ENCODE results near the gene SPTBN4. TPM values are rescaled to one million over a fixed set of nuclear protein-coding genes. Genes with fewer than 3 reads are reported as not detected.

Gene SPTBN4
- total and polyA plus RNA-seq, 10 of the 15 experiments (the other 5 are each of a cell fraction or from before 2014, with no cell fraction given), result 0.04 to 1.1 (median 0.34) TPM; not detected in 1

- intact Hi-C loops (cut with micrococcal nuclease; ENCODE audit: unreplicated experiment), result no loop called here
- peaks cover 2 to 7% of the 10 kb centered on the region in 2 experiments for H3K36me3 ChIP-seq (ENCODE audit: control insufficient read depth in 2 of 2, insufficient read depth in 2 of 2, low read length in 1 of 2)
- H2AFZ ChIP-seq (ENCODE audit: control insufficient read depth, low read depth, low read length), result no peak overlapping the region
- CTCF ChIA-PET, result no interaction called here
- in situ Hi-C loops (cut with MboI), result no loop called here
- DNase-seq (ENCODE audit: low read depth, low spot score), result no peak
- no peak overlapping the region for H3K4me3 ChIP-seq
- no peaks in the 10 kb centered on the region for H3K9me3 ChIP-seq (replicated peaks; ENCODE audit: control insufficient read depth, insufficient read depth, low read length)
- H3K9ac ChIP-seq (ENCODE audit: control insufficient read depth, insufficient read depth, low read length), result no peak overlapping the region
- RAD21 ChIA-PET (ENCODE audit: unreplicated experiment), result no interaction called here
- no peak for ATAC-seq
- no peak for FAIRE-seq
- no peaks in the 10 kb centered on the region for H3K79me2 ChIP-seq (ENCODE audit: control insufficient read depth, insufficient read depth, low read length)
- H3K4me2 ChIP-seq (ENCODE audit: control insufficient read depth, insufficient read depth), result no peak overlapping the region
- H3K4me1 ChIP-seq (ENCODE audit: control insufficient read depth, insufficient read depth, low read length), result peaks cover 9% of the 10 kb centered on the region
- no peaks in the 10 kb centered on the region for H3K27me3 ChIP-seq (replicated peaks in 1 of 2; ENCODE audit: control insufficient read depth in 2 of 2, insufficient read depth in 2 of 2, low read length in 1 of 2)
- SMC1A ChIA-PET (ENCODE audit: uncharacterized antibody, unreplicated experiment), result no interaction called here
- no peaks in the 10 kb centered on the region for H4K20me1 ChIP-seq (ENCODE audit: control insufficient read depth, insufficient read depth)
- BruUV-seq (replicated peaks), result no TSS peak
- H3K27ac ChIP-seq (ENCODE audit: control insufficient read depth, insufficient read depth), result no peak overlapping the region
- WGBS (ENCODE audit: insufficient coverage, insufficient replicate concordance, low lambda C conversion rate, missing lambda C conversion rate), result 32% methylated on average over 2 of the region's 2 CpGs
- POLR2A ChIA-PET, result no interaction called here
- TF ChIP-seq CREB1 (IDR thresholded peaks at IDR 0.05; ENCODE audit: low read depth), result no peak
- no peak for TF ChIP-seq HCFC1 (IDR thresholded peaks at IDR 0.05; ENCODE audit: low read length)
- no peak for TF ChIP-seq E4F1 (IDR thresholded peaks at IDR 0.05; ENCODE audit: borderline replicate concordance, partially characterized antibody)
- TF ChIP-seq NFXL1 (IDR thresholded peaks at IDR 0.05; ENCODE audit: borderline replicate concordance), result no peak
- TF ChIP-seq PKNOX1 (IDR thresholded peaks at IDR 0.05), result no peak
- no peak for TF ChIP-seq FOXK2 (IDR thresholded peaks at IDR 0.05)
- TF ChIP-seq RAD51 (IDR thresholded peaks at IDR 0.05), result no peak
- TF ChIP-seq BMI1 (IDR thresholded peaks at IDR 0.05; ENCODE audit: borderline replicate concordance), result no peak
- TF ChIP-seq ATF2 (IDR thresholded peaks at IDR 0.05; ENCODE audit: low read length), result no peak
- no peak for TF ChIP-seq POU2F2 (IDR thresholded peaks at IDR 0.05; ENCODE audit: borderline replicate concordance, low read depth, low read length)
- no peak for TF ChIP-seq CTCF (IDR thresholded peaks at IDR 0.05 in 2 of 3, conservative IDR thresholded peaks at IDR 0.05 in 1 of 3; ENCODE audit: control insufficient read depth in 2 of 3, extremely low read depth in 1 of 3, insufficient read depth in 1 of 3, low read depth in 3 of 3, low read length in 3 of 3)
- no peak for TF ChIP-seq HDAC6 (IDR thresholded peaks at IDR 0.05; ENCODE audit: unreplicated experiment)
- TF ChIP-seq RBBP5 (conservative IDR thresholded peaks at IDR 0.05), result no peak
- TF ChIP-seq EED (IDR thresholded peaks at IDR 0.05; ENCODE audit: low read depth), result no peak
- no peak for TF ChIP-seq ZNF622 (IDR thresholded peaks at IDR 0.05)
- no peak for TF ChIP-seq ATF3 (IDR thresholded peaks at IDR 0.05; ENCODE audit: borderline replicate concordance, extremely low read depth, low read depth, low read length)
- TF ChIP-seq HDAC2 (IDR thresholded peaks at IDR 0.05), result no peak
- no peak for TF ChIP-seq NFIC (IDR thresholded peaks at IDR 0.05; ENCODE audit: low read depth, low read length)
Measured at GRCh38 chr19:40585982-40586422, 119.2 kb downstream of the SPTBN4 start.
